SH-SY5Y (cell line): ENCODE data around the gene NXPH1.

Experiments used
- GATA2 ChIP-seq: IDR thresholded peaks from 2 replicates; pipeline ENCODE4 v1.6.1; 2011; ENCODE audit warnings: mild to moderate bottlenecking, low read depth, low read length
- GATA3 ChIP-seq: IDR thresholded peaks from 2 replicates; pipeline ENCODE4 v1.6.1; 2011; ENCODE audit warnings: low read depth, mild to moderate bottlenecking, low read length, moderate library complexity

Gene NXPH1

GRCh38 chr7:8433477-8434289, at the start of gene NXPH1:
NXPH1 (plus strand) TSS chr7:8433609.
- TF ChIP-seq GATA2 (0 out of 2 replicates have a peak, but pooled peaks have one; percentile 14), GATA3 (no peak)

GRCh38 chr7:8384901-8385300, 48.5 kb upstream of the NXPH1 start:
- no peak for TF ChIP-seq GATA3
- no peak for TF ChIP-seq GATA2

DNA sequence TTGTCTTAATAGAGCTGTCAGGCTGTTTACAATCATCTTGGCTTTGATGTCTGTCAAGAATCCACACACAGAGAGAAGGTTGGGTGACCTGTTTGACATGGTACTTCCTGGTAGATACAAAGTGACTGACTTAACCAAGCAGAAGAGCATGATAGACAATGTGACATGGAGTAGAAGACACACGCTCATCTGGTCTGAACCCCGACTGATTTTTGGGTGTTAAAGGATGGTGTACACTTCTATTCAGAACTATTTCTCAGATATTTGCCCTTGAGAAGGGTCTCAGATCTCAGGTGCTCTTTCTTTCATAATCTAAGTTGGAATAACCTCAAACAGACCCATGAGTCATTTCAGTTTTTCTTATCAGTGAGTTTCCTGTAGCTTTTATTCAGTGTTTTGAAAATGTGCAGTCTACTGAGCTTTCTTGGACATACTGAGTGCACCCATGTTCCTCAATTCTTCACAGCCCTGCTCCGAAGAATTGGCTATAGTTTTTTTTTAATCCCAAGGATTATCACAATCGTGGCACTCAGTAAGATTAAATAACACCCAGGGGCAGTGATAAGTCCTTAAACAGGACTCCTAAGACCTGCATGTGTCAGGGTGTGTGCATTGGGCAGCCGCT, 46.4 kb upstream of the NXPH1 start:
- TF ChIP-seq GATA2 (no peak), GATA3 (no peak)

DNA sequence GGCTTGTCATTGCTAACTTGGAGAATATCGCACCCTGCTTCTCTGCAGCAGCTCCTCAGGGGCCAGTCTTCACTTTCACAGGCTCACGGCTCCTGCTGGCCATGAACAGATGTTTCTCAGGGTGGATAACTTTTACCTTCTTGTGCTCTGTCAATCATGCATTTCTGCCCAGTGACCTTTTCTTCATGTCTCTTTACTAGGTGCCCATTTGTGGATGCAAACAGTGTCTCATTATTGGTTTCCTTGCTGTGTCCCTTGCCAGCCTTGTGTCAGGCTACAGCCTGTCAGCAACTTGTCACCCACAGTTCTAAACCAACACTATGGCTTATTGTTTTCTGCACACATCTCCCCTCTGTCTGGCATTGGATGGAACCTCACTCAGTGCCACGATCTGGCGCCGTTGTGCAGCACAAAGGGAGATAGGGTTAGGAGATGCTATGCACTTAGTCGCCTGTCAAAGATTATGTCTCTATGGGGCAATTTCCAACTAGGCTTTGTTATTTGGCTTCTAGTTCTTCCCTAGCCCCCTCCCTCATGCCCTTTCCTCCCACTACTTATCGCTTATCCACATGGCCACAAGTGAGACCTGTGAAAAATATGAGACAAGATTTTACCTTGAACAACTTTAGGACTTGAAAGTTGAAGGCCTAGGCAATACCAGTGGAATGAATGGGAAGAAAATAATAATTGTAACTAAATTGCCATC, 45.7 kb upstream of the NXPH1 start:
- TF ChIP-seq GATA3, result no peak

DNA sequence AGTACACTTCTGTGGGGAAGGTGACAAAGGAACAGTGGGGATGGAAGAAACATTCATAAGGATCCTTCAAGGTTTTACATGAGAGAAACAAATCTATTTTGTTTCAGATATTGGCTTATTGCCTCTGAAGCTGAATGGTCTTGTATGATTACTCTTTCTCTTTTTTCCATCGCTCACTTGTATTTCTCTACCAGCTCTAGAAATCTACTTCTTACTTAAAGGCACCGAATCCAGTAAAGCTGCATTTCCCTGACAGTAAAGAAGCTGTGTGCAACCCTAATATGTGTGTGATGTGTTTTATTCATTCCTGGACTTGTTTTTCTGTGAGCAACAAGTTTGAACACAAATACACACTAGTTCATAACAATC, 45.2 kb upstream of the NXPH1 start:
- TF ChIP-seq GATA2 (no peak), GATA3 (no peak)

GRCh38 chr7:8389593-8390261, 43.7 kb upstream of the NXPH1 start:
- TF ChIP-seq GATA3 (no peak), GATA2 (no peak)

GRCh38 chr7:8390262-8390626, 43.2 kb upstream of the NXPH1 start:
- TF ChIP-seq GATA2, result no peak
- no peak for TF ChIP-seq GATA3

- no peak for TF ChIP-seq GATA2
- TF ChIP-seq GATA3, result no peak
Measured at GRCh38 chr7:8391353-8392062, 41.9 kb upstream of the NXPH1 start.

GRCh38 chr7:8396294-8396693, 37.1 kb upstream of the NXPH1 start:
- TF ChIP-seq GATA3 (no peak), GATA2 (no peak)

DNA sequence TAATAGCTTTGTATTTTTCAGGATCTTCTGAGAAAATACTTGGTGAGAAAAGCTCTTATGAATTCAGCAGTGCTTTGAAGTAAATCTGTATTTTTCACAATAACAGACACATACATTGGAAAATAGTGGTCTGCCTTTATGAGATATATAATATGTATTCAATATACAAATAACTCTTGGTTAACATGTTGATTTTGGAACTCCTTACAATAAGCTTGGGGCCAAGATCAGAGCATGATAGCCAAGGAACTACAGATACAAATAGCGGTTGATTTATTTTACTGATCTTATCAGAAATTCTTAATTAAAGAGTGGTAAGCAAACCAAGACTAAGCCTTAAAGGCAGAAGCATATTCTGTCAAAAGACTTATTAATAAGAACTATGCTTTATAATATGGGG, 24.5 kb upstream of the NXPH1 start:
- TF ChIP-seq GATA3 (no peak), GATA2 (no peak)

GRCh38 chr7:8411103-8411502, 22.3 kb upstream of the NXPH1 start:
- TF ChIP-seq GATA3 (no peak), GATA2 (no peak)

GRCh38 chr7:8413600-8413999, 19.8 kb upstream of the NXPH1 start:
- TF ChIP-seq GATA3, result no peak
- TF ChIP-seq GATA2, result no peak

GRCh38 chr7:8418629-8419245, 14.7 kb upstream of the NXPH1 start:
- TF ChIP-seq GATA3, result no peak
- no peak for TF ChIP-seq GATA2
